HG02943 (cell line): ENCODE results near the gene HTR1D.
"Not testable (repeated sequence)": the region's sequence is repeated elsewhere in the genome, so short reads cannot be mapped to it uniquely, and the experiment has no call there.

Source experiments
- ATAC-seq: cut with Tn5 transposase; IDR thresholded peaks from one replicate; pipeline ENCODE4 v1.9.1; 2021; ENCODE audit warnings: mild to moderate bottlenecking, low read depth, moderate library complexity; ENCODE audit not compliant: unreplicated experiment

Gene HTR1D

DNA sequence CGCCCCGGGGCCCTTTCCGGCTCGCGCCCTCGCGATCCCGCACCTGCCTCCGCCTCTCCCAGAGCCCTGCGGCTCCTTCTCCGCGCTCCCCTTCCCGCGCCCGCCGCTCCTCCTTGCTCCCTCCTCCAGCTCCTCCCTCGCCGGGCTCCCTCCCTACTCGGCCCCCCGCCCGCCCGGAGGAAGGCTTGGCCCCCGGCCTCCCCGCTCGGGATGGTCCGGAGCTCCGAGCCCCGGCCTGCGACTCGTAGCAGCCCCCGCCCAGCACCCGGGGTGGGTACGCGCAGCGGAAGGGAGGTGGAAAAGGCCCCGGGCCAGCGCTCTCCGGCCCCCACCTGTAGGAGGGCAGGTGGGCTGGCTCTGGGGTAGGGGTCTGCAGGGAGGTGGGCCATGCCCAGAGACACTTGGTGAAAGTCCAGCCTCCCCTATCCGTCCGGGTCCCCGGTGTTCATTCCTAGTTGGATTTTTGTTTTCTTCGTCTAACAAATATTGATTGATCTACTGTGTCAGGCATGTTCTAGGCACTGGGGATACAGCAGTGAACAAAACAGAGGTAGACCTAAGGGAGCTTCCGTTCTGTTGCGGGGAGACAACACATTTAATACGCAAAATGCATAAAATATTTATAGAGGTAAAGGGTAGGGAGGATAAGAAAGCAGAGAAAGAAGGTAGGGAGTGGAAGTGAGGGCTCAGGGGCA is at the start of gene HTR1D:
Gene HTR1D (minus strand): TSS at position 82 of the 695 bp plus-strand sequence. CDS start 23,283 bp downstream, outside the sequence.
- ATAC-seq = no peak

- no peak for ATAC-seq
These were observed 46.1 kb upstream of the HTR1D start for GRCh38 chr1:23263380-23263887.

- not testable (repeated sequence) for ATAC-seq
These were observed 40.8 kb upstream of the HTR1D start for GRCh38 chr1:23258082-23258481.

- ATAC-seq = not testable (repeated sequence)
These were observed 40.1 kb upstream of the HTR1D start for GRCh38 chr1:23257371-23257770.

GRCh38 chr1:23254584-23254983 is 37.3 kb upstream of the HTR1D start:
- no peak for ATAC-seq

- ATAC-seq = no peak
These were observed 34.5 kb upstream of the HTR1D start for GRCh38 chr1:23251812-23252211.

- no peak for ATAC-seq
These were observed 32.6 kb upstream of the HTR1D start for GRCh38 chr1:23249787-23250454.

DNA sequence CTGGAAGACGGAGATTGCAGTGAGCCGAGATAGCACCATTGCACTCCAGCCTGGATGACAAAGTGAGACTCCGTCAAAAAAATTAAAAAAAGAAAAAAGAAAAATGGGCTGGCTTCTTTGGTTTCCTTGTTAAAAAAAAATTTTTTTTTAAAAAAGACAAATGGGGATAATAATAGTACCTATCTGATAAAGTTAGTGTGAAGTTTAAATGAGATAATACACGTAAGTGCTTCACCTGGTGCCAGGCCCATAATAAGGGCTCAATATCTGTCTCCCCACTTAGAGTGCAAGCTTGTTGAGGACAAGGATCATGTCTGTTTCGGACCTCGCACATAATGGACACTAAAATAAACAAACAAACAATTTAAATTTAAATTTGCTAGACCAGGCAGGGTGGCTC is 30.0 kb upstream of the HTR1D start:
- no peak for ATAC-seq

DNA sequence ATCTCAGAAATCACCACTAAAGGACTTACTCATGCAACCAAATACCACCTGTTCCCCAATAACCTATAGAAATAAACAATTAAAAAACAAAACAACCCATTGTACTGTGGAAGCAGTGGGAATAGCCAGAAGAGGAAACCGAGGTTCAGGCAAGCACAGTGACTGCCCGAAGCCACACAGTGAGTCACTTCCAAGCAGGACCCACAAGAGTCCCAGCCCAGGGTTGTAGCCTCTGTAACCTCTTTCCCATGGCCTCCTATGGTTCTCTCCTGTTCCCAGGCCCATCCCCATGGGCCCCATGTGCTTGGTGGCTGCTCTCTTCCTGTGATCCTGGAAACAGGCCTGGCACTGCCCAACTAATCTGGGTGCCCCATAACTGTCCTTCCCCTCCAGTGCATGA is 29.0 kb upstream of the HTR1D start:
- ATAC-seq = no peak

DNA sequence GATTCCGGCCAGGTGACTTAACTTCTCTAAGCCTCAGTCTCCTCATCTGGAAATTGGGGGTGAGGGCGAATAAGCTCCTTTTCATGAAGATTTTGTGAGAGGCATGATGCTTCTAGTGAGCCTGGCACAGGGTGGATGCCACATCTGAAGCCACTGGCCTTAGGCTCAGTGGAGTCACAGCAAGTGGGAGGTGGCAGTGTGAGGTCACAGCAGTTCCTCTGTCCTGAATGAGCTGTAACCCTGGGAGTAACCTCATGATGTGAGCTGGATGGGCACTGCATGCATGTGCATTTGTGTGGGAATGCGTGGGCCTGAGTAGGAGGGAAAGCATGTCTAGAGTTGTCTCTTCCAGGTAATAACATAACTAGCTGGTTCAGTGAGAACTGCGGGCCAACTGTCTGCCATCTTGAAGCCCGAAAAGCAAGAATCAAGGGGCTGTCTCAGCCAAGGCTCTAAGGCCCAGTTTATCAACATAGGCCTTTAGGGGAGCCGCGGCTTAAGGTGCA is 27.0 kb upstream of the HTR1D start:
- ATAC-seq = no peak

GRCh38 chr1:23242414-23242813 is 25.1 kb upstream of the HTR1D start:
- no peak for ATAC-seq

- ATAC-seq = no peak
These were observed 22.5 kb upstream of the HTR1D start for GRCh38 chr1:23239638-23240295.

DNA sequence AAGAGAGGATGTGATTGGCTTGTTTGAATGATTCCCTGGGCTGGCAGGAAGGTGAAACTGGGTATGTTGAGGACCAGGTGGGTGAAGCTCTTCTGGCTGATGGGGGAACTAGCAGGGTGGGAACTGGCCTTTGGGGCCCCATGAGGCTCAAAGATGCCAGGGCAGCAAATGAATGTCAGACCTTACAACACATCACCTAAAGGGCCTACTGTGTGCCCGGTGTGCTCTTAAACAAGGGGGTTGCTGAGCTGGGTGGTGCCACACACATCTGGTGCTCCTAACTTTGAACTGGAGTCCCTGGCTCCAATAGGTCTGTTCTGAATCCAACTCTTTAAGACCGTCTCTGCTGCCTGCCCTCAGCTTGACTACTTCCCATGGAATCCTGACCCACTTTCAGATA is 21.3 kb upstream of the HTR1D start:
- no peak for ATAC-seq

GRCh38 chr1:23237508-23237907 is 20.2 kb upstream of the HTR1D start:
- ATAC-seq = no peak

DNA sequence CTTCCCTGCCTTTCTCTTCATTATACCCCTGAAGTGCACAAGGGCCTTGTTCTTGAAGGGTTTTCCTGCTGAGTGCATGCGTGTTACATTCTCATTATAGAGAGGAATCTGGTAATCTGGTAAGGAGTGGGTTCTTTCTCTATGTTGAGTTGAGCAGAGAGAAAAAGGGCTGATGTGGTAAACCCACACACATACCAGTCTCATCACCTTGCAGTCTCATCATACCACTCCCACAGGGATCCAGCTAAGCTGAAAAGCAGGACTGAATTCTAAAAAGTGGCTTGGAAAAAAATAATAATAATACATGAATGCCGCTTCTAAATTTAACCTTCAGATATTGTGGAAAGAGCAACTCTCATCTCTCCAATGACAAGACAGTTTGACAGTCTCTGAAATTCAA is 10.5 kb upstream of the HTR1D start:
- ATAC-seq = no peak

DNA sequence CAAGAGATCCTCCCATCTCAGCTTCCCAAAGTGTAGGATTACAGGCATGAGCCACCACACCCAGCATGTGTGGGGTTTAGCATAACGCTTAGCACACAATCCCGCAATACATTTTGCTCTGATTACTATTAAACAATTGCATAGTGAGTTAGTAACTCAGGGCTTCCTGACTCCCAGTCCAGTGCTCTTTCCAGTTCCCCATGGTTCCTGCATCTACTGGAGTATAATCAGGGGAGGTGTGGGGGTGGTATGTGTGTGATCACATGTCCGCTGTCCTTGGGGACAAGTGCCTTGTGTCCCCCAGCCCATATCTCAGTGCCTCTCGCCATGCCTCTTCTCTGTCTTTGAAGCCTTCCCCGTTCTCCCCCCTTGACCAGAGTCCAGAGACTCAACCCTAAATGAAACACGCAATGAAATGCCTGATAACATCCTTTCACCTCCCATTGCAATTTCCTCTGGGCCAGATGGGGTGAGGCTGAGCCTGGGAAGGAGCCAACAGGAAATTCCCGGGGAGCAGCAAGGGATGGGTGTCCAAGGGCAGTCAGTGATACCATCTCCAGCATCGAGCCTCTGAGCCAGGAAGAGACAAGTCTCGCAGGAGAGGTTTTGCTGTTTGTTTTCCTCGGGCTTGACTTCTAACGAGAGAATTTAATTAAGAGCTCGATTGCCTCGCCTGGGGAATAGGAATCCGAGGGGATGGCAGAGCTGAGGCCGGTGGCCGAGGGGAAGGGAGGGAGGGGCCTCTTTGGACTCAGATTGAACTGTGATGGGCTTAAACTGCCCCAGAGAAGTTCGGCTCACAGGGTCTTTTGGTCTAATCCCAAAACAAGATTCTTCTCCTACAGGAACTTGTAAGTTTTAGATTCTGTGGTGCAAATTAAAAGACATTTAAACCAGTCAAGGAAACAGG is 7.7 kb upstream of the HTR1D start:
- ATAC-seq = no peak

GRCh38 chr1:23223963-23224362 is 6.7 kb upstream of the HTR1D start:
- not testable (repeated sequence) for ATAC-seq

DNA sequence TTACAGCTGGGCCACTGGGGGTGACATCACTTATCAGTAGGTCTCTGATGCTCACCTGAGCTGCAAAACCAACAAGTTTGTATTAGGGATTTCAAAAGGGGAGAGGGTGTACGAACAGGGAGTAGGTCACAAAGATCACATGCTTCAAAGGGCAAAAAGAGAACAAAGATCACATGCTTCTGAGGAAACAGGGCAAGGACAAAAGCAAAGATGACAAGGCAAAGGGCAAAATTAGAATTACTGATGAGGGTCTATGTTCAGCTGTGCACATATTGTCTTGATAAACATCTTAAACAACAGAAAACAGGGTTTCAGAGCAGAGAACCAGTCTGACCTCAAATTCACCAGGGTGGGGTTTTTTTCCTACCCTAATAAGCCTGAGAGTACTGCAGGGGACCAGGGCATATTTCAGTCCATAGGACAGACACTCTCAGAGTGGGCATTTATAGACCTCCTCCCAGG is 6.2 kb upstream of the HTR1D start:
- ATAC-seq = not testable (repeated sequence)

DNA sequence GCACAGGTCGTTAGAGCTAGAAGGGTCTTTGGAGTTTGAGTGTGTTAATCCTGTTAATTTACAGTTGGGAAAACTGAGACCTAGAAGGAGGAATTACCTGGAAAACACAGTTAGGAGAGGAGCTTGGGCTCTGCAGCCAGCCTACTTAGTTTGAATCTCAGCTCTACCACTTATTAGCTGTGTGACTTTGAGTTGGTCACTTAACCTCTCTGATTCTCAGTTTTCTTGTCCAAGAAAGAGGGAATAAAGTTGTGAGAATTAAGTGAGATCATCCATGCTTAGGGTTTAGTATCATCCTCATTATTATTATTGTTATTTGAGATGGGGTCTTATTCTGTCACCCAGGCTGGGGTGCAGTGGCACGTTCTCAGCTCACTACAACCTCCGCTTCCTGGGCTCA is 5.4 kb upstream of the HTR1D start:
- ATAC-seq = no peak

DNA sequence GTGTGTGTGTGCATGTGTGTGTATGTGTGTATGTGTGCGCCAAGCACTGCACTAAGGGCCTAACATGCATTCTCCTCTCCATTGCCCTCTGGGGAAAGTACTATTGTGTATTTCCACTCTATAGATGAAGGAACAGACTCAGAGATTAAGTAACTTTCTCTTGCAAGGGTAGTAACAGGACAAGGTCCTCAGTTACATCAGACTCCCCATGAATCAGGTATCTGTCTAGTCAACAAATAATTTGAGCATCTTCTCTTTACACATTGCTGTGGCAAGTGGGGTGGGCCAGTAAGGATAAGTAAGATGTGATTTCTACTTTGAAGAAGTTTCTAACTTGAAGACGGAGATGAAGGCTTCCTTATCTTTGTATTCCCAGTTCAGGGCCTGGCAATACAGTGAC is 5.0 kb upstream of the HTR1D start:
- no peak for ATAC-seq
